ENCODE measurements around the gene XBP1.
"Not testable (repeated sequence)": the region's sequence is repeated elsewhere in the genome, so short reads cannot be mapped to it uniquely, and the experiment has no call there.

Gene XBP1

GRCh38 chr22:28800308-28801041 lies at the start of gene XBP1:
XBP1 (minus strand) TSS chr22:28800569.
- peak; percentile 56 for DNase-seq

GRCh38 chr22:28846994-28847393 lies 46.6 kb upstream of the XBP1 start:
- no peak for DNase-seq

- DNase-seq, result not testable (repeated sequence)
Observed at GRCh38 chr22:28844277-28844676, 43.9 kb upstream of the XBP1 start.

GRCh38 chr22:28843633-28844032 lies 43.3 kb upstream of the XBP1 start:
- no peak for DNase-seq

- DNase-seq, result no peak
Observed at GRCh38 chr22:28841111-28841510, 40.7 kb upstream of the XBP1 start.

GRCh38 chr22:28838971-28839370 lies 38.6 kb upstream of the XBP1 start:
- no peak for DNase-seq

GRCh38 chr22:28837640-28838039 lies 37.3 kb upstream of the XBP1 start:
- no peak for DNase-seq

- no peak for DNase-seq
Observed at GRCh38 chr22:28835630-28836189, 35.3 kb upstream of the XBP1 start.

GRCh38 chr22:28833276-28833923 lies 33.0 kb upstream of the XBP1 start:
- DNase-seq, result no peak

- no peak for DNase-seq
Observed at GRCh38 chr22:28832731-28833130, 32.4 kb upstream of the XBP1 start.

- no peak for DNase-seq
Observed at GRCh38 chr22:28831140-28832072, 31.0 kb upstream of the XBP1 start.

- DNase-seq, result no peak
Observed at GRCh38 chr22:28830441-28830840, 30.1 kb upstream of the XBP1 start.

GRCh38 chr22:28829358-28830181 lies 29.2 kb upstream of the XBP1 start:
- no peak for DNase-seq

- DNase-seq, result no peak
Observed at GRCh38 chr22:28826921-28827320, 26.6 kb upstream of the XBP1 start.

GRCh38 chr22:28826430-28826829 lies 26.1 kb upstream of the XBP1 start:
- DNase-seq, result not testable (repeated sequence)

- DNase-seq, result not testable (repeated sequence)
Observed at GRCh38 chr22:28824455-28824854, 24.1 kb upstream of the XBP1 start.

GRCh38 chr22:28822930-28823551 lies 22.7 kb upstream of the XBP1 start:
- DNase-seq, result peak; percentile 47

GRCh38 chr22:28821452-28821851 lies 21.1 kb upstream of the XBP1 start:
- DNase-seq, result no peak

- no peak for DNase-seq
Observed at GRCh38 chr22:28820885-28821284, 20.5 kb upstream of the XBP1 start.

- no peak for DNase-seq
Observed at GRCh38 chr22:28819253-28820096, 19.1 kb upstream of the XBP1 start.

Measured in DMS79 (cell line).